HEK293 (cell line): ENCODE data around the gene PRPH.

Source experiments
- KLF16 ChIP-seq: fragments of 450-650 bp; formaldehyde crosslinking; IDR thresholded peaks from 2 replicates; pipeline ENCODE4 v1.5.1; 2017; ENCODE audit warnings: missing biosample characterization, missing genetic modification characterization
- ZFP3 ChIP-seq: fragments of 450-650 bp; formaldehyde crosslinking; IDR thresholded peaks from 2 replicates; pipeline ENCODE4 v1.5.1; 2016; ENCODE audit warnings: low read depth, missing biosample characterization, missing genetic modification characterization
- ZNF211 ChIP-seq: fragments of 450-650 bp; formaldehyde crosslinking; IDR thresholded peaks from 2 replicates; pipeline ENCODE4 v1.5.1; 2016; ENCODE audit warnings: low read depth, missing biosample characterization, missing genetic modification characterization
- ZNF23 ChIP-seq: fragments of 450-650 bp; formaldehyde crosslinking; IDR thresholded peaks from 2 replicates; pipeline ENCODE4 v1.5.1; 2016; ENCODE audit warnings: missing biosample characterization, missing genetic modification characterization, borderline replicate concordance

DNA sequence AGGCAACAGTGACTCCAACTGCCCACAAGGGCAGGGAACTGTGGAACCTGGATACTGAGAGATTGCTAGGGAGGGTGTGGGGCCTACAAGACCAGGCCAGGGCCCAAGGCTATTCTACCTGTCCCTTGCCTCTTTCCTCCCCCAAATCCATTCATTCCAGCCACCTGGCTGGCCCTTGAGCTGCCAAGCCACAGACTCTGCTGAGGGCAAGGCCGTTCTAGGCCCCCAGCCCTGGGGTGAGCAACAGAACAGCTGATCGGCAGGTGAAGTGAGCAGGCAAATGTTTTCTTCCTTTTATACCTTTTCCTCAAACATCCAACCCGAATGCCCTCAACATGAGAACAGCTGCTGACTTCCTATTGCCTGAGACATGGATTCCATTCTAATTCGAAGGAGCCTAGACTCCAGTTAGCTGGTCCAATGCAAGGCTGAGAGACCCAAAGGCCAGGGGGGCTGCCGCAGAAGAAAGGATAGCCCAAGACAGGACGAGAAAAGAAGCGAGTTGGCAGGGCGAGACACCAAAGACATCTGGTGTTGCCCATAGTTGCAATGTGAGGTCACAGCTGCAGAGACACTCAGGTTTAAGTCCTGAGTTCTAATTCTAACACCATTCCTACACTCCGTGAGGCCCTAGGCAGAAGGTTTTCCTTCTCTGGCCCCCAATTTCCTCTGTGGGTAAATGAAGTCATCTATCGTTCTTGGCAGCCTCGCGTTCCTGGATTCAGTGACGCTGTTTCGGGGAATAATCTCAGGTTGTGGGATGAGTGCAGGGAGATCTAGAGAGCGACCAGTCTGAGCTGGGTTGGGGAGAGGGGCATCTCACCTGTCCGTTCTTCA, 40.4 kb downstream of the PRPH start:
- TF ChIP-seq ZNF23 (tag by site-specific recombination) = no peak
- no peak for TF ChIP-seq KLF16 (tag by site-specific recombination)
- no peak for TF ChIP-seq ZFP3
- no peak for TF ChIP-seq ZNF211
